Transverse colon (tissue), 4 donors: Measurements from ENCODE around the gene UNC80. TPM values are rescaled to one million over a fixed set of nuclear protein-coding genes. Genes with fewer than 3 reads are reported as not detected.

Experiments
- DNase-seq: peaks from one replicate; pipeline ENCODE4 v3.0.0-alpha.2; 2019
- H3K27ac ChIP-seq, 4 donors: fragments of 200-600 bp; sonication (generic); 2 replicates each; pipeline ENCODE4 v1.5.1; 2016 to 2018; ENCODE audit warnings: inconsistent platforms in 4 of 4
- H3K27me3 ChIP-seq: fragments of 200-600 bp; sonication (generic); 2 replicates; pipeline ENCODE4 v1.5.1; 2017; ENCODE audit warnings: inconsistent platforms
- H3K36me3 ChIP-seq, 4 donors: fragments of 200-600 bp; sonication (generic); 2 replicates each; pipeline ENCODE4 v1.5.1; 2017 to 2019; ENCODE audit warnings: inconsistent platforms in 4 of 4
- H3K4me1 ChIP-seq, 4 donors: fragments of 200-600 bp; sonication (generic); 2 replicates each; pipeline ENCODE4 v1.5.1; 2017 to 2020; ENCODE audit warnings: inconsistent platforms in 4 of 4
- H3K4me3 ChIP-seq, 4 donors: fragments of 200-600 bp; sonication (generic); 1 replicate in 1 of 4; 2 replicates in 3 of 4; pipeline versions ENCODE4 v1.5.1 to v1.6.1; 2017 to 2019; ENCODE audit warnings: inconsistent platforms in 4 of 4
- H3K9me3 ChIP-seq, 2 donors: fragments of 200-600 bp; sonication (generic); 2 replicates each; pipeline ENCODE4 v1.5.1; 2017 to 2019; ENCODE audit warnings: inconsistent platforms in 2 of 2
- CTCF ChIP-seq, 5 experiments: fragments of 200-600 bp in 3 of 5; fragments of 450-650 bp in 2 of 5; sonication (generic) in 3 of 5; IDR thresholded peaks; 1 replicate in 2 of 5; 2 replicates in 3 of 5; pipeline ENCODE4 v1.5.1; 2016 to 2017; ENCODE audit warnings: antibody characterized with exemption in 5 of 5, inconsistent platforms in 3 of 5, mild to moderate bottlenecking in 2 of 5, moderate library complexity in 1 of 5
- EP300 ChIP-seq: sonication (generic); formaldehyde crosslinking; IDR thresholded peaks from one replicate; pipeline ENCODE4 v1.6.1; 2017; ENCODE audit warnings: antibody characterized with exemption, low read depth
- POLR2A ChIP-seq: fragments of 450-650 bp; IDR thresholded peaks from one replicate; pipeline ENCODE4 v1.6.1; 2016; ENCODE audit warnings: antibody characterized with exemption, mild to moderate bottlenecking, moderate library complexity
- POLR2AphosphoS5 ChIP-seq, 3 donors: sonication (generic); formaldehyde crosslinking; IDR thresholded peaks; one replicate each; pipeline ENCODE4 v1.6.1; 2016; ENCODE audit warnings: antibody characterized with exemption in 3 of 3
- WGBS, 2 donors: methylation state at CpG; one replicate each; pipeline ENCODE4 v1.1.5; 2018; ENCODE audit warnings: low coverage in 1 of 2; 5-methylcytosine and 5-hydroxymethylcytosine counted together
- in situ Hi-C, 4 donors: fragments of 200-750 bp; cut with MboI; loops; one replicate each; pipeline versions ENCODE4 v1.15.0 to v1.15.1; 2017; ENCODE audit warnings: low sequenced_read_pairs in 3 of 4, low pct_ligation_motif_present in 1 of 4, low pct_unique_long_range_greater_than_20kb in 1 of 4
- intact Hi-C: fragments of 100-400 bp; cut with DNase I; formaldehyde crosslinking; loops from one replicate; pipeline ENCODE4 v1.15.1; 2023; ENCODE audit warnings: low total_unique reads
- total RNA-seq, 4 donors: library from RNA; depleted of rRNA; stranded (reverse); fragments of >200 nt; gene quantifications; one replicate each; pipeline ENCODE4 v1.1.0, GENCODE V29; 2016

Gene UNC80
- total RNA-seq, 4 donors from 2014 or later, result 0.14 to 0.75 (median 0.16) TPM; not detected in 1

- TF ChIP-seq POLR2A, result no peak
- TF ChIP-seq EP300, result no peak
- no peak for TF ChIP-seq CTCF (IDR thresholded peaks at IDR 0.05)
- TF ChIP-seq POLR2AphosphoS5 (IDR thresholded peaks at IDR 0.05), result no peak
- in situ Hi-C loops (no loop called here), intact Hi-C loops (no loop called here)
- Histone ChIP-seq H3K36me3 (no peaks in the 10 kb centered on the region), H3K27me3 (no peaks in the 10 kb centered on the region), H3K4me1 (no peaks in the 10 kb centered on the region), H3K27ac (no peak overlapping the region), H3K4me3 (no peak overlapping the region), H3K9me3 (no peaks in the 10 kb centered on the region)
- 76 to 92% methylated on average over 2 of the region's 2 CpGs for WGBS, 2 donors
- DNase-seq, result no peak
Measured at GRCh38 chr2:209917154-209917771, 145.6 kb downstream of the UNC80 start.

GRCh38 chr2:209918251-209918650 is 146.6 kb downstream of the UNC80 start:
- H3K27me3 ChIP-seq, result no peaks in the 10 kb centered on the region
- H3K4me3 ChIP-seq, result no peak overlapping the region
- in situ Hi-C loops, result no loop called here
- H3K27ac ChIP-seq, result no peak overlapping the region
- no peak for TF ChIP-seq EP300
- TF ChIP-seq POLR2A, result no peak
- no peak for TF ChIP-seq CTCF (IDR thresholded peaks at IDR 0.05)
- no peak for TF ChIP-seq POLR2AphosphoS5 (IDR thresholded peaks at IDR 0.05)
- WGBS, 2 donors, result 89% methylated on average over 6 of the region's 6 CpGs; no CpG with 5 or more reads in 1 of the 2 donors
- H3K4me1 ChIP-seq, result no peaks in the 10 kb centered on the region
- H3K9me3 ChIP-seq, result no peaks in the 10 kb centered on the region
- H3K36me3 ChIP-seq, result no peaks in the 10 kb centered on the region
- DNase-seq, result no peak
- intact Hi-C loops, result no loop called here

- DNase-seq, result no peak
- intact Hi-C loops (no loop called here), in situ Hi-C loops (no loop called here)
- H3K4me3 ChIP-seq, result no peak overlapping the region
- H3K4me1 ChIP-seq, result no peaks in the 10 kb centered on the region
- H3K36me3 ChIP-seq, result no peaks in the 10 kb centered on the region
- WGBS, 2 donors, result 75 to 78% methylated on average over 8 of the region's 8 CpGs
- no peak overlapping the region for H3K27ac ChIP-seq
- H3K27me3 ChIP-seq, result no peaks in the 10 kb centered on the region
- TF ChIP-seq CTCF (IDR thresholded peaks at IDR 0.05) (no peak), POLR2AphosphoS5 (IDR thresholded peaks at IDR 0.05) (no peak), EP300 (no peak), POLR2A (no peak)
- no peaks in the 10 kb centered on the region for H3K9me3 ChIP-seq
Measured at GRCh38 chr2:209922116-209922515, 150.5 kb downstream of the UNC80 start.

- WGBS, 2 donors, result 65 to 75% methylated on average over 2 of the region's 2 CpGs
- Histone ChIP-seq H3K9me3 (no peaks in the 10 kb centered on the region), H3K4me1 (peaks cover 0 to 7% (median 3%) of the 10 kb centered on the region in 4 donors), H3K36me3 (no peaks in the 10 kb centered on the region), H3K27me3 (no peaks in the 10 kb centered on the region), H3K27ac (no peak overlapping the region), H3K4me3 (no peak overlapping the region)
- no peak for DNase-seq
- TF ChIP-seq POLR2AphosphoS5 (IDR thresholded peaks at IDR 0.05), result no peak
- TF ChIP-seq CTCF (IDR thresholded peaks at IDR 0.05), result no peak
- no peak for TF ChIP-seq EP300
- TF ChIP-seq POLR2A, result no peak
- intact Hi-C loops (no loop called here), in situ Hi-C loops (no loop called here)
Measured at GRCh38 chr2:209929369-209929768, 157.7 kb downstream of the UNC80 start.
